IMR-90 (cell line): ENCODE data around the gene C6orf58. TPM values are rescaled to one million over a fixed set of nuclear protein-coding genes. Genes with fewer than 3 reads are reported as not detected.
A peak's percentile ranks its signal among the peaks of the same experiment; 100 is the strongest.

ENCODE experiments used
- ATAC-seq: fragments of 200-7000 bp; cut with Tn5 transposase; 2 replicates; pipeline ENCODE4 v1.9.1; 2020; ENCODE audit warnings: low read depth, mild to moderate bottlenecking, moderate library complexity
- BruUV-seq: library from RNA; stranded (reverse); fragments of 400-500 nt; replicated peaks from 2 replicates; lab custom pipeline; 2021; lab: Mats Ljungman, UMichigan
- CTCF ChIA-PET: fragments of 300-600 bp; formaldehyde crosslinking; extraction: SDS; loops from one replicate; lab custom pipeline; 2021; ENCODE audit warnings: antibody characterized with exemption; lab: Yijun Ruan, JAX
- POLR2A ChIA-PET: fragments of 300-600 bp; sonication (Branson Sonifier 250); formaldehyde crosslinking; loops from one replicate; lab custom pipeline; 2022; ENCODE audit warnings: antibody characterized with exemption; ENCODE audit not compliant: unreplicated experiment; lab: Charles Lee
- DNase-seq: peaks from one replicate; pipeline ENCODE4 v3.0.0; 2013
- H2AFZ ChIP-seq: replicated peaks from 2 replicates; pipeline ENCODE3; 2013; ENCODE audit warnings: low read length, mild to moderate bottlenecking; ENCODE audit not compliant: poor library complexity
- H2AK5ac ChIP-seq: 2 replicates; pipeline ENCODE4 v1.6.1; 2013; ENCODE audit warnings: low read depth, low read length, inconsistent platforms
- H2AK9ac ChIP-seq: replicated peaks from 2 replicates; pipeline ENCODE3; 2013; ENCODE audit warnings: mild to moderate bottlenecking, low read depth, low read length, moderate library complexity; ENCODE audit not compliant: poor library complexity
- H2BK120ac ChIP-seq: 2 replicates; pipeline ENCODE4 v1.6.1; 2013; ENCODE audit warnings: low read depth, low read length, inconsistent platforms
- H2BK15ac ChIP-seq: 3 replicates; pipeline ENCODE4 v1.6.1; 2013; ENCODE audit warnings: low read depth, low read length, inconsistent platforms
- H2BK20ac ChIP-seq: 2 replicates; pipeline ENCODE4 v1.6.1; 2013; ENCODE audit warnings: low read depth, mild to moderate bottlenecking, inconsistent platforms, low read length, moderate library complexity
- H2BK5ac ChIP-seq: 2 replicates; pipeline ENCODE4 v1.6.1; 2013; ENCODE audit warnings: mild to moderate bottlenecking, low read depth, low read length, inconsistent platforms; ENCODE audit not compliant: poor library complexity, severe bottlenecking
- H3K14ac ChIP-seq: replicated peaks from 2 replicates; pipeline ENCODE4 v1.6.1; 2013; ENCODE audit warnings: low read depth, low read length, inconsistent platforms
- H3K18ac ChIP-seq: 2 replicates; pipeline ENCODE4 v1.6.1; 2013; ENCODE audit warnings: low read depth, low read length, control low read depth
- H3K23ac ChIP-seq: 2 replicates; pipeline ENCODE4 v1.6.1; 2013; ENCODE audit warnings: low read depth, low read length, inconsistent platforms
- H3K27ac ChIP-seq: 2 replicates; pipeline ENCODE4 v1.5.1; 2013; ENCODE audit warnings: mild to moderate bottlenecking, control low read depth, low read length; ENCODE audit not compliant: insufficient read depth
- H3K27me3 ChIP-seq: 2 replicates; pipeline ENCODE4 v1.6.1; 2013; ENCODE audit warnings: low read length; ENCODE audit not compliant: control insufficient read depth, insufficient read depth
- H3K36me3 ChIP-seq: 2 replicates; pipeline ENCODE4 v1.6.1; 2013; ENCODE audit warnings: low read length, mixed read lengths; ENCODE audit not compliant: control insufficient read depth, insufficient read depth
- H3K4ac ChIP-seq: 2 replicates; pipeline ENCODE4 v1.6.1; 2013; ENCODE audit warnings: low read depth, low read length, inconsistent platforms
- H3K4me1 ChIP-seq: 2 replicates; pipeline ENCODE4 v1.6.1; 2013; ENCODE audit warnings: low read length, mixed read lengths; ENCODE audit not compliant: control insufficient read depth, insufficient read depth
- H3K4me2 ChIP-seq: 2 replicates; pipeline ENCODE4 v1.6.1; 2013; ENCODE audit warnings: low read depth, mild to moderate bottlenecking, control low read depth, low read length, moderate library complexity
- H3K4me3 ChIP-seq: 2 replicates; pipeline ENCODE4 v1.5.1; 2013; ENCODE audit warnings: low read depth, mild to moderate bottlenecking, control low read depth, low read length, moderate library complexity; ENCODE audit not compliant: insufficient read depth
- H3K56ac ChIP-seq: 2 replicates; pipeline ENCODE4 v1.6.1; 2013; ENCODE audit warnings: low read length, inconsistent platforms; ENCODE audit not compliant: insufficient read depth; ENCODE audit errors: extremely low read depth
- H3K79me1 ChIP-seq, 2 experiments: 2 replicates each; pipeline ENCODE4 v1.6.1; 2013; ENCODE audit warnings: low read length in 2 of 2, inconsistent platforms in 1 of 2, low read depth in 1 of 2
- H3K9ac ChIP-seq: 2 replicates; pipeline ENCODE4 v1.6.1; 2013; ENCODE audit warnings: low read depth, low read length, control low read depth
- H3K9me1 ChIP-seq: 2 replicates; pipeline ENCODE4 v1.6.1; 2013; ENCODE audit warnings: low read length, inconsistent platforms; ENCODE audit not compliant: insufficient read depth
- H3K9me3 ChIP-seq: 2 replicates; pipeline ENCODE4 v1.6.1; 2013; ENCODE audit warnings: low read length; ENCODE audit not compliant: control insufficient read depth, insufficient read depth
- H4K20me1 ChIP-seq: 2 replicates; pipeline ENCODE4 v1.6.1; 2013; ENCODE audit warnings: low read length, inconsistent platforms; ENCODE audit not compliant: insufficient read depth
- H4K5ac ChIP-seq: 2 replicates; pipeline ENCODE4 v1.6.1; 2013; ENCODE audit warnings: mild to moderate bottlenecking, low read depth, low read length, control low read depth
- H4K8ac ChIP-seq, 2 experiments: 2 replicates each; pipeline ENCODE4 v1.6.1; 2013; ENCODE audit warnings: low read depth in 2 of 2, low read length in 2 of 2, control low read depth in 1 of 2, inconsistent platforms in 1 of 2
- H4K91ac ChIP-seq: 2 replicates; pipeline ENCODE4 v1.6.1; 2013; ENCODE audit warnings: low read depth, low read length, inconsistent platforms; ENCODE audit not compliant: insufficient read depth
- BHLHE40 ChIP-seq: fragments of 150-350 bp; IDR thresholded peaks from 2 replicates; pipeline ENCODE4 v1.6.1; 2016; ENCODE audit warnings: mild to moderate bottlenecking, low read depth, low read length
- RAD21 ChIP-seq: IDR thresholded peaks from 2 replicates; pipeline ENCODE4 v1.6.1; 2012; ENCODE audit warnings: low read length, improper control_type of control experiment
- WGBS, 2 experiments: methylation state at CpG; one replicate each; pipeline versions ENCODE4 v1.1.5 to v1.1.7; 2013; ENCODE audit warnings: missing lambda C conversion rate in 2 of 2; ENCODE audit not compliant: insufficient read length in 1 of 2; ENCODE audit errors: extremely low coverage in 2 of 2; 5-methylcytosine and 5-hydroxymethylcytosine counted together
- dilution Hi-C: fragments of 300-500 bp; cut with HindIII; formaldehyde crosslinking; loops from one replicate; pipeline ENCODE4 v1.14.3; 2018; ENCODE audit warnings: low sequenced_read_pairs; ENCODE audit not compliant: unreplicated experiment
- in situ Hi-C: fragments of 300-500 bp; cut with MboI; formaldehyde crosslinking; loops from 3 replicates; pipeline ENCODE4 v1.14.3; 2019; ENCODE audit warnings: low sequenced_read_pairs, inconsistent platforms, mixed read lengths
- intact Hi-C: fragments of 100-400 bp; cut with micrococcal nuclease; formaldehyde crosslinking; loops from 2 replicates; pipeline ENCODE4 v1.10.0; 2022
- polyA plus RNA-seq, 3 experiments: library from polyadenylated mRNA; depleted of rRNA; stranded (reverse); fragments of >200 nt; gene quantifications; 2 replicates each; pipeline ENCODE4 v1.2.3, GENCODE V29; 2012; ENCODE audit warnings: low replicate concordance in 1 of 3
- total RNA-seq: library from RNA; depleted of rRNA; stranded (reverse); fragments of >200 nt; gene quantifications from 2 replicates; pipeline ENCODE4 v1.2.3, GENCODE V29; 2012
- TF ChIP-seq, protein P1 (sequence below): conservative IDR thresholded peaks from 2 replicates; pipeline ENCODE4 v1.5.1; 2012; ENCODE audit warnings: mild to moderate bottlenecking, low read depth, low read length, improper control_type of control experiment
- TF ChIP-seq, protein P2 (sequence below): fragments of 150-350 bp; IDR thresholded peaks from 2 replicates; pipeline ENCODE4 v1.6.1; 2017; ENCODE audit warnings: mild to moderate bottlenecking, antibody characterized with exemption, low read length, low read depth

C6orf58 gene
- total and polyA plus RNA-seq, 2 of the 4 experiments (the other 2 are of a cell fraction), result 0.09 TPM; not detected in 1

DNA sequence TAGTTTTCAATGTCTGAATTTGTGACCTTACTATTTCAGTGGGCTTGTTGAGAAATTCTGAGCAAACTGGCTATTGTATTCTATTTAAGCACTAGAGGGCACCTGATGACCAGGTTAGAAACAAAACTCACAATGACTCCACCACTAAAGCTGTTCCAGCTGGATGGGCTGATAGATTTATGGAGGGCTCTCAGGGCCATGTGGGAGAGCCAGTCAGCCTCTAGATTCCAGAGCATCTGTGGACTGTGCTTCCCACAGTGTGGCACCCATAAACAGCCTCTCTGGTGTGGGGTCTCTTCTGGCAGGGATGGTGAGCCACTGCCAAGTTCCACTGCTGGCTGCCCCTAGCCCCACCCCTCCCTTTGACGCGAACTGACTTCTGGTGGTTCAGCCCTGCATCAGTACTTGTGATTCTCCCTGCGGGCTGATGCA is 29.2 kb downstream of the C6orf58 start:
- no peaks in the 10 kb centered on the region for H3K4me1 ChIP-seq
- H3K23ac ChIP-seq, result no peak overlapping the region
- CTCF ChIA-PET, result interaction anchor here (0.7 kb wide), 1 partner anchor 84 kb away, joined by 3 read pairs; no protein-coding TSS in a partner anchor
- H2AFZ ChIP-seq, result no peak overlapping the region
- H4K91ac ChIP-seq, result no peak overlapping the region
- no peak overlapping the region for H3K4me2 ChIP-seq
- DNase-seq (peak; percentile 31), ATAC-seq (peak; percentile 48)
- no TSS peak for BruUV-seq
- H3K18ac ChIP-seq, result no peak overlapping the region
- H3K79me1 ChIP-seq, result no peaks in the 10 kb centered on the region
- TF ChIP-seq RAD21 (peak; percentile 29), BHLHE40 (no peak)
- TF ChIP-seq, protein P1, sequence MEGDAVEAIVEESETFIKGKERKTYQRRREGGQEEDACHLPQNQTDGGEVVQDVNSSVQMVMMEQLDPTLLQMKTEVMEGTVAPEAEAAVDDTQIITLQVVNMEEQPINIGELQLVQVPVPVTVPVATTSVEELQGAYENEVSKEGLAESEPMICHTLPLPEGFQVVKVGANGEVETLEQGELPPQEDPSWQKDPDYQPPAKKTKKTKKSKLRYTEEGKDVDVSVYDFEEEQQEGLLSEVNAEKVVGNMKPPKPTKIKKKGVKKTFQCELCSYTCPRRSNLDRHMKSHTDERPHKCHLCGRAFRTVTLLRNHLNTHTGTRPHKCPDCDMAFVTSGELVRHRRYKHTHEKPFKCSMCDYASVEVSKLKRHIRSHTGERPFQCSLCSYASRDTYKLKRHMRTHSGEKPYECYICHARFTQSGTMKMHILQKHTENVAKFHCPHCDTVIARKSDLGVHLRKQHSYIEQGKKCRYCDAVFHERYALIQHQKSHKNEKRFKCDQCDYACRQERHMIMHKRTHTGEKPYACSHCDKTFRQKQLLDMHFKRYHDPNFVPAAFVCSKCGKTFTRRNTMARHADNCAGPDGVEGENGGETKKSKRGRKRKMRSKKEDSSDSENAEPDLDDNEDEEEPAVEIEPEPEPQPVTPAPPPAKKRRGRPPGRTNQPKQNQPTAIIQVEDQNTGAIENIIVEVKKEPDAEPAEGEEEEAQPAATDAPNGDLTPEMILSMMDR, result peak; percentile 26; the same call in 1 of the 2 replicates
- TF ChIP-seq, protein P2, sequence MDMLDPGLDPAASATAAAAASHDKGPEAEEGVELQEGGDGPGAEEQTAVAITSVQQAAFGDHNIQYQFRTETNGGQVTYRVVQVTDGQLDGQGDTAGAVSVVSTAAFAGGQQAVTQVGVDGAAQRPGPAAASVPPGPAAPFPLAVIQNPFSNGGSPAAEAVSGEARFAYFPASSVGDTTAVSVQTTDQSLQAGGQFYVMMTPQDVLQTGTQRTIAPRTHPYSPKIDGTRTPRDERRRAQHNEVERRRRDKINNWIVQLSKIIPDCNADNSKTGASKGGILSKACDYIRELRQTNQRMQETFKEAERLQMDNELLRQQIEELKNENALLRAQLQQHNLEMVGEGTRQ, result no peak
- no peaks in the 10 kb centered on the region for H3K9me1 ChIP-seq
- no peak overlapping the region for H3K9ac ChIP-seq
- no peak overlapping the region for H2AK9ac ChIP-seq
- WGBS, 2 experiments, result no CpG with 5 or more reads among the region's 3 CpGs
- in situ Hi-C loops (no loop called here), intact Hi-C loops (no loop called here), dilution Hi-C loops (no loop called here)
- no peak overlapping the region for H2BK5ac ChIP-seq
- no peaks in the 10 kb centered on the region for H4K20me1 ChIP-seq
- no peak overlapping the region for H3K4ac ChIP-seq
- no peak overlapping the region for H3K14ac ChIP-seq
- H2BK15ac ChIP-seq, result no peak overlapping the region
- no peak overlapping the region for H2AK5ac ChIP-seq
- no peaks in the 10 kb centered on the region; the same call in 1 of the 2 replicates for H3K27me3 ChIP-seq
- H4K8ac ChIP-seq, result no peak overlapping the region
- POLR2A ChIA-PET, result no interaction called here
- no peak overlapping the region for H3K27ac ChIP-seq
- H2BK20ac ChIP-seq, result no peak overlapping the region
- no peak overlapping the region for H2BK120ac ChIP-seq
- no peaks in the 10 kb centered on the region for H3K36me3 ChIP-seq
- H3K4me3 ChIP-seq, result no peak overlapping the region
- no peak overlapping the region for H4K5ac ChIP-seq
- no peaks in the 10 kb centered on the region for H3K9me3 ChIP-seq
- no peak overlapping the region for H3K56ac ChIP-seq
